Cardiac fibroblast (primary cell): ENCODE data around the gene TCFL5.

ENCODE experiments used
- DNase-seq, 2 donors: peaks; one replicate each; pipeline versions ENCODE4 v3.0.0 to v3.0.0-alpha.2; 2010; ENCODE audit warnings: low read depth in 2 of 2
- H3K4me3 ChIP-seq, 2 donors: replicated peaks in 1 of 2; 1 replicate in 1 of 2; 2 replicates in 1 of 2; pipeline ENCODE4 v1.5.1; 2011; ENCODE audit warnings: low read depth in 2 of 2, low read length in 2 of 2, mild to moderate bottlenecking in 2 of 2, moderate library complexity in 1 of 2
- TF ChIP-seq, protein P1 (sequence below): IDR thresholded peaks from one replicate; pipeline ENCODE4 v1.5.1; 2011; ENCODE audit warnings: low read depth, mild to moderate bottlenecking, low read length, inconsistent platforms

Gene TCFL5

GRCh38 chr20:62795023-62795761 lies 66.4 kb downstream of the TCFL5 start:
- H3K4me3 ChIP-seq: peak overlapping the region; percentile 60 to 66
- TF ChIP-seq, protein P1, sequence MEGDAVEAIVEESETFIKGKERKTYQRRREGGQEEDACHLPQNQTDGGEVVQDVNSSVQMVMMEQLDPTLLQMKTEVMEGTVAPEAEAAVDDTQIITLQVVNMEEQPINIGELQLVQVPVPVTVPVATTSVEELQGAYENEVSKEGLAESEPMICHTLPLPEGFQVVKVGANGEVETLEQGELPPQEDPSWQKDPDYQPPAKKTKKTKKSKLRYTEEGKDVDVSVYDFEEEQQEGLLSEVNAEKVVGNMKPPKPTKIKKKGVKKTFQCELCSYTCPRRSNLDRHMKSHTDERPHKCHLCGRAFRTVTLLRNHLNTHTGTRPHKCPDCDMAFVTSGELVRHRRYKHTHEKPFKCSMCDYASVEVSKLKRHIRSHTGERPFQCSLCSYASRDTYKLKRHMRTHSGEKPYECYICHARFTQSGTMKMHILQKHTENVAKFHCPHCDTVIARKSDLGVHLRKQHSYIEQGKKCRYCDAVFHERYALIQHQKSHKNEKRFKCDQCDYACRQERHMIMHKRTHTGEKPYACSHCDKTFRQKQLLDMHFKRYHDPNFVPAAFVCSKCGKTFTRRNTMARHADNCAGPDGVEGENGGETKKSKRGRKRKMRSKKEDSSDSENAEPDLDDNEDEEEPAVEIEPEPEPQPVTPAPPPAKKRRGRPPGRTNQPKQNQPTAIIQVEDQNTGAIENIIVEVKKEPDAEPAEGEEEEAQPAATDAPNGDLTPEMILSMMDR: no peak
- DNase-seq: peak; percentile 47 to 51

- DNase-seq: peak; percentile 96 to 99
- peak overlapping the region; percentile 60 to 66 for H3K4me3 ChIP-seq
- TF ChIP-seq, protein P1: no peak
Measured at GRCh38 chr20:62794007-62794724, 67.5 kb downstream of the TCFL5 start.

- no peak for DNase-seq
- TF ChIP-seq, protein P1: no peak
- peak overlapping the region in 1 of 2 donors; percentile 36 for H3K4me3 ChIP-seq
Measured at GRCh38 chr20:62793757-62794006, 67.9 kb downstream of the TCFL5 start.

GRCh38 chr20:62792940-62793756 lies 68.5 kb downstream of the TCFL5 start:
- TF ChIP-seq, protein P1: no peak
- no peak overlapping the region for H3K4me3 ChIP-seq
- no peak for DNase-seq

GRCh38 chr20:62792182-62792939 lies 69.3 kb downstream of the TCFL5 start:
- no peak overlapping the region for H3K4me3 ChIP-seq
- TF ChIP-seq, protein P1: no peak
- DNase-seq: peak in 1 of 2 donors; percentile 69
